PC-9 (cell line): ENCODE data around the gene OAF. TPM values are rescaled to one million over a fixed set of nuclear protein-coding genes. Genes with fewer than 3 reads are reported as not detected.

Experiments
- BruUV-seq: library from RNA; stranded (reverse); fragments of 400-500 nt; replicated peaks from 2 replicates; lab custom pipeline; 2021; lab: Mats Ljungman, UMichigan
- CTCF ChIA-PET: fragments of 300-600 bp; sonication (Branson Sonifier 250); formaldehyde crosslinking; loops from one replicate; lab custom pipeline; 2022; ENCODE audit warnings: antibody characterized with exemption; lab: Charles Lee
- POLR2A ChIA-PET: fragments of 300-600 bp; sonication (Branson Sonifier 250); formaldehyde crosslinking; loops from one replicate; lab custom pipeline; 2022; ENCODE audit warnings: antibody characterized with exemption; ENCODE audit not compliant: unreplicated experiment; lab: Charles Lee
- DNase-seq, 2 experiments: peaks; one replicate each; pipeline versions ENCODE4 v3.0.0 to v3.0.0-alpha.2; 2015 to 2022; ENCODE audit warnings: mixed read lengths in 1 of 2
- H2AFZ ChIP-seq: fragments of 200-600 bp; sonication (generic); 2 replicates; pipeline ENCODE4 v1.8.1; 2017; ENCODE audit warnings: antibody characterized with exemption
- H3F3A ChIP-seq: fragments of 200-600 bp; sonication (generic); 2 replicates; pipeline ENCODE4 v1.8.1; 2017; ENCODE audit warnings: antibody characterized with exemption, mild to moderate bottlenecking, low read depth; ENCODE audit not compliant: insufficient read depth
- H3K27ac ChIP-seq: fragments of 200-600 bp; sonication (generic); 2 replicates; pipeline ENCODE4 v1.6.1; 2016; ENCODE audit warnings: mixed run types
- H3K27me3 ChIP-seq: fragments of 200-600 bp; sonication (generic); 2 replicates; pipeline ENCODE4 v1.6.1; 2016; ENCODE audit warnings: low read depth, mixed run types; ENCODE audit not compliant: insufficient read depth
- H3K36me3 ChIP-seq: fragments of 200-600 bp; sonication (generic); 2 replicates; pipeline ENCODE4 v1.6.1; 2016; ENCODE audit warnings: low read depth, mixed run types
- H3K4me1 ChIP-seq: fragments of 200-600 bp; sonication (generic); replicated peaks from 2 replicates; pipeline ENCODE4 v1.6.1; 2016; ENCODE audit warnings: mixed run types; ENCODE audit not compliant: insufficient read depth
- H3K4me2 ChIP-seq: fragments of 200-600 bp; sonication (generic); 2 replicates; pipeline ENCODE4 v1.6.1; 2017; ENCODE audit warnings: mixed run types
- H3K4me3 ChIP-seq: fragments of 200-600 bp; sonication (generic); 2 replicates; pipeline ENCODE4 v1.6.1; 2016; ENCODE audit warnings: mixed run types
- H3K79me2 ChIP-seq: fragments of 200-600 bp; sonication (generic); 2 replicates; pipeline ENCODE4 v1.6.1; 2017; ENCODE audit warnings: low read depth, mixed run types
- H3K9me2 ChIP-seq: fragments of 200-600 bp; sonication (generic); 2 replicates; pipeline ENCODE4 v1.8.1; 2017; ENCODE audit warnings: mild to moderate bottlenecking; ENCODE audit not compliant: insufficient read depth
- H3K9me3 ChIP-seq: fragments of 200-600 bp; sonication (generic); 2 replicates; pipeline ENCODE4 v1.8.1; 2016; ENCODE audit warnings: low read depth; ENCODE audit not compliant: insufficient read depth
- H4K20me1 ChIP-seq: fragments of 200-600 bp; sonication (generic); 2 replicates; pipeline ENCODE4 v1.8.1; 2017; ENCODE audit not compliant: insufficient read depth
- EZH2 ChIP-seq: fragments of 200-600 bp; sonication (generic); IDR thresholded peaks from 2 replicates; pipeline ENCODE4 v1.8.0; 2017; ENCODE audit warnings: antibody characterized with exemption, low read depth
- intact Hi-C: fragments of 100-400 bp; cut with micrococcal nuclease; formaldehyde crosslinking; loops from one replicate; pipeline ENCODE4 v1.10.0; 2022; ENCODE audit not compliant: unreplicated experiment
- total RNA-seq: library from RNA; stranded (reverse); gene quantifications from 2 replicates; pipeline ENCODE4 v1.2.3, GENCODE V29; 2021
- TF ChIP-seq, protein P1 (sequence below): fragments of 200-600 bp; sonication (generic); conservative IDR thresholded peaks from 2 replicates; pipeline ENCODE4 v1.6.1; 2017; ENCODE audit warnings: mixed run types, antibody characterized with exemption, mild to moderate bottlenecking, moderate library complexity

Gene OAF
- total RNA-seq, 1 experiment from 2014 or later: 45.6 TPM

- Histone ChIP-seq H2AFZ (no peak overlapping the region), H3K79me2 (peaks cover 76% of the 10 kb centered on the region), H3F3A (peaks cover 58% of the 10 kb centered on the region), H3K36me3 (peaks cover 16% of the 10 kb centered on the region), H3K27me3 (no peaks in the 10 kb centered on the region), H3K9me3 (no peaks in the 10 kb centered on the region), H3K4me1 (peaks cover 64% of the 10 kb centered on the region), H3K4me3 (peak overlapping the region; percentile 99), H3K27ac (peak overlapping the region; percentile 80), H3K9me2 (no peaks in the 10 kb centered on the region), H4K20me1 (peaks cover 5% of the 10 kb centered on the region; the same call in 1 of the 2 replicates), H3K4me2 (peak overlapping the region; percentile 98)
- ChIA-PET POLR2A (interaction anchor here (0.5 kb wide), 1 partner anchor 1145 kb away, joined by 9 read pairs; the partner anchor contains the start of gene VPS11), CTCF (interaction anchor here (1.0 kb wide), 1 partner anchor 105 kb away, joined by 15 read pairs; no protein-coding TSS in a partner anchor)
- TF ChIP-seq, protein P1, sequence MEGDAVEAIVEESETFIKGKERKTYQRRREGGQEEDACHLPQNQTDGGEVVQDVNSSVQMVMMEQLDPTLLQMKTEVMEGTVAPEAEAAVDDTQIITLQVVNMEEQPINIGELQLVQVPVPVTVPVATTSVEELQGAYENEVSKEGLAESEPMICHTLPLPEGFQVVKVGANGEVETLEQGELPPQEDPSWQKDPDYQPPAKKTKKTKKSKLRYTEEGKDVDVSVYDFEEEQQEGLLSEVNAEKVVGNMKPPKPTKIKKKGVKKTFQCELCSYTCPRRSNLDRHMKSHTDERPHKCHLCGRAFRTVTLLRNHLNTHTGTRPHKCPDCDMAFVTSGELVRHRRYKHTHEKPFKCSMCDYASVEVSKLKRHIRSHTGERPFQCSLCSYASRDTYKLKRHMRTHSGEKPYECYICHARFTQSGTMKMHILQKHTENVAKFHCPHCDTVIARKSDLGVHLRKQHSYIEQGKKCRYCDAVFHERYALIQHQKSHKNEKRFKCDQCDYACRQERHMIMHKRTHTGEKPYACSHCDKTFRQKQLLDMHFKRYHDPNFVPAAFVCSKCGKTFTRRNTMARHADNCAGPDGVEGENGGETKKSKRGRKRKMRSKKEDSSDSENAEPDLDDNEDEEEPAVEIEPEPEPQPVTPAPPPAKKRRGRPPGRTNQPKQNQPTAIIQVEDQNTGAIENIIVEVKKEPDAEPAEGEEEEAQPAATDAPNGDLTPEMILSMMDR: no peak
- TF ChIP-seq EZH2: no peak
- intact Hi-C loops: loop anchor here (5.0 kb wide), 2 partner anchors 41 to 91 kb away; no protein-coding TSS in a partner anchor
- BruUV-seq: no TSS peak
- peak in 1 of 2 experiments; percentile 69 for DNase-seq
Observed at GRCh38 chr11:120212926-120213325, 2.1 kb downstream of the OAF start.

GRCh38 chr11:120214581-120214980 is 3.7 kb downstream of the OAF start:
- no peaks in the 10 kb centered on the region for H3K9me2 ChIP-seq
- H3K79me2 ChIP-seq: peaks cover 86% of the 10 kb centered on the region
- H3F3A ChIP-seq: peaks cover 41% of the 10 kb centered on the region
- H4K20me1 ChIP-seq: peaks cover 10% of the 10 kb centered on the region; the same call in 1 of the 2 replicates
- BruUV-seq: no TSS peak
- DNase-seq: no peak
- H3K9me3 ChIP-seq: no peaks in the 10 kb centered on the region
- H3K4me3 ChIP-seq: no peak overlapping the region; the same call in 1 of the 2 replicates
- no peaks in the 10 kb centered on the region for H3K27me3 ChIP-seq
- POLR2A ChIA-PET: no interaction called here
- TF ChIP-seq EZH2: no peak
- TF ChIP-seq, protein P1: no peak
- no peak overlapping the region for H2AFZ ChIP-seq
- peak overlapping the region; percentile 98 for H3K4me2 ChIP-seq
- peak overlapping the region; percentile 80 for H3K27ac ChIP-seq
- H3K4me1 ChIP-seq: peaks cover 50% of the 10 kb centered on the region
- CTCF ChIA-PET: interaction anchor here (0.6 kb wide), 1 partner anchor 120 kb away, joined by 3 read pairs; no protein-coding TSS in a partner anchor
- H3K36me3 ChIP-seq: peaks cover 16% of the 10 kb centered on the region
- intact Hi-C loops: loop anchor here (5.0 kb wide), 2 partner anchors 42 to 92 kb away; no protein-coding TSS in a partner anchor

- BruUV-seq: no TSS peak
- peaks cover 16% of the 10 kb centered on the region for H3K36me3 ChIP-seq
- H3K27ac ChIP-seq: peak overlapping the region; percentile 80
- peaks cover 18% of the 10 kb centered on the region; the same call in 1 of the 2 replicates for H4K20me1 ChIP-seq
- H3K9me3 ChIP-seq: no peaks in the 10 kb centered on the region
- intact Hi-C loops: no loop called here
- ChIA-PET POLR2A (no interaction called here), CTCF (no interaction called here)
- H2AFZ ChIP-seq: no peak overlapping the region
- H3K27me3 ChIP-seq: no peaks in the 10 kb centered on the region
- H3F3A ChIP-seq: peaks cover 33% of the 10 kb centered on the region
- peaks cover 89% of the 10 kb centered on the region for H3K79me2 ChIP-seq
- DNase-seq: peak; percentile 48 to 77
- TF ChIP-seq, protein P1: no peak
- no peak for TF ChIP-seq EZH2
- H3K4me3 ChIP-seq: no peak overlapping the region
- H3K4me1 ChIP-seq: peaks cover 53% of the 10 kb centered on the region
- H3K9me2 ChIP-seq: no peaks in the 10 kb centered on the region
- H3K4me2 ChIP-seq: peak overlapping the region; percentile 98
Observed at GRCh38 chr11:120215634-120216033, 4.8 kb downstream of the OAF start.
